ENCODE results near the gene TEX35.

TEX35 gene

GRCh38 chr1:178500091-178500770, 12.7 kb upstream of the TEX35 start:
- no CpG with 5 or more reads among the region's 11 CpGs for WGBS, 2 donors (ENCODE audit: extremely low coverage in 2 of 2, insufficient read length in 2 of 2, insufficient replicate concordance in 1 of 2)
- no peak overlapping the region for H3K23ac ChIP-seq (ENCODE audit: low read depth, low read length, poor library complexity)
- peaks cover 0 to 3% of the 10 kb centered on the region in 2 donors for H3K4me1 ChIP-seq (ENCODE audit: control insufficient read depth in 2 of 2, insufficient read depth in 1 of 2, low read depth in 1 of 2, low read length in 2 of 2)
- no peak overlapping the region for H3K9ac ChIP-seq (ENCODE audit: low read depth, low read length, poor library complexity)
- H4K8ac ChIP-seq (ENCODE audit: low read depth, low read length), result no peak overlapping the region
- no peak overlapping the region for H3K18ac ChIP-seq (ENCODE audit: low read length)
- peak overlapping the region; percentile 35 for H2AFZ ChIP-seq (ENCODE audit: low read length)
- no peak overlapping the region for H2BK5ac ChIP-seq (ENCODE audit: low read length)
- no peaks in the 10 kb centered on the region for H3K27me3 ChIP-seq (ENCODE audit: control insufficient read depth in 3 of 3, insufficient read depth in 3 of 3, low read depth in 1 of 3, low read length in 3 of 3)
- no peaks in the 10 kb centered on the region for H3K9me3 ChIP-seq (replicated peaks in 1 of 2; ENCODE audit: control insufficient read depth in 2 of 2, insufficient read depth in 1 of 2, low read depth in 1 of 2, low read length in 2 of 2)
- H3K27ac ChIP-seq (replicated peaks; ENCODE audit: low read length), result no peak overlapping the region
- H3K4me3 ChIP-seq (ENCODE audit: low read length in 2 of 2), result no peak overlapping the region
- H3K79me1 ChIP-seq (ENCODE audit: low read depth, low read length), result no peaks in the 10 kb centered on the region
- no peak for DNase-seq (ENCODE audit: low spot score)
- H3K36me3 ChIP-seq (replicated peaks in 1 of 2; ENCODE audit: control insufficient read depth in 2 of 2, insufficient read depth in 2 of 2, low read length in 2 of 2), result no peaks in the 10 kb centered on the region
- no peak overlapping the region for H3K4ac ChIP-seq (ENCODE audit: low read length)
- no peak overlapping the region for H3K4me2 ChIP-seq (ENCODE audit: insufficient read depth, low read length, poor library complexity, severe bottlenecking)
- no peak overlapping the region for H2BK12ac ChIP-seq (ENCODE audit: low read length)
- H2BK15ac ChIP-seq (ENCODE audit: low read length), result no peak overlapping the region
- no peak overlapping the region for H3K14ac ChIP-seq (ENCODE audit: low read length)
- no peak overlapping the region for H2AK5ac ChIP-seq (ENCODE audit: low read depth, low read length)
- no peak overlapping the region for H2BK120ac ChIP-seq (ENCODE audit: low read depth, low read length)
- H4K91ac ChIP-seq (ENCODE audit: low read depth, low read length, poor library complexity), result no peak overlapping the region

GRCh38 chr1:178500936-178501554, 11.9 kb upstream of the TEX35 start:
- WGBS, 2 donors (ENCODE audit: extremely low coverage in 2 of 2, insufficient read length in 2 of 2, insufficient replicate concordance in 1 of 2), result no CpG with 5 or more reads among the region's 10 CpGs
- Histone ChIP-seq H3K27me3 (ENCODE audit: control insufficient read depth in 3 of 3, insufficient read depth in 3 of 3, low read depth in 1 of 3, low read length in 3 of 3) (no peaks in the 10 kb centered on the region), H3K9ac (ENCODE audit: low read depth, low read length, poor library complexity) (no peak overlapping the region), H2BK5ac (ENCODE audit: low read length) (no peak overlapping the region), H2AK5ac (ENCODE audit: low read depth, low read length) (peak overlapping the region; percentile 65), H3K4me1 (ENCODE audit: control insufficient read depth in 2 of 2, insufficient read depth in 1 of 2, low read depth in 1 of 2, low read length in 2 of 2) (peaks cover 0 to 3% of the 10 kb centered on the region in 2 donors), H3K27ac (replicated peaks; ENCODE audit: low read length) (no peak overlapping the region), H3K23ac (ENCODE audit: low read depth, low read length, poor library complexity) (peak overlapping the region; percentile 62), H3K9me3 (replicated peaks in 1 of 2; ENCODE audit: control insufficient read depth in 2 of 2, insufficient read depth in 1 of 2, low read depth in 1 of 2, low read length in 2 of 2) (no peaks in the 10 kb centered on the region), H3K14ac (ENCODE audit: low read length) (no peak overlapping the region), H4K8ac (ENCODE audit: low read depth, low read length) (no peak overlapping the region), H2BK15ac (ENCODE audit: low read length) (no peak overlapping the region), H3K4me3 (ENCODE audit: low read length in 2 of 2) (no peak overlapping the region), H3K4me2 (ENCODE audit: insufficient read depth, low read length, poor library complexity, severe bottlenecking) (no peak overlapping the region), H3K36me3 (replicated peaks in 1 of 2; ENCODE audit: control insufficient read depth in 2 of 2, insufficient read depth in 2 of 2, low read length in 2 of 2) (no peaks in the 10 kb centered on the region), H4K91ac (ENCODE audit: low read depth, low read length, poor library complexity) (no peak overlapping the region), H3K18ac (ENCODE audit: low read length) (no peak overlapping the region), H3K4ac (ENCODE audit: low read length) (no peak overlapping the region), H2BK120ac (ENCODE audit: low read depth, low read length) (no peak overlapping the region), H2BK12ac (ENCODE audit: low read length) (no peak overlapping the region), H3K79me1 (ENCODE audit: low read depth, low read length) (no peaks in the 10 kb centered on the region), H2AFZ (ENCODE audit: low read length) (no peak overlapping the region)
- DNase-seq (ENCODE audit: low spot score), result no peak

- H3K4me2 ChIP-seq (ENCODE audit: insufficient read depth, low read length, poor library complexity, severe bottlenecking), result no peak overlapping the region
- no peak overlapping the region for H3K9ac ChIP-seq (ENCODE audit: low read depth, low read length, poor library complexity)
- no peaks in the 10 kb centered on the region for H3K27me3 ChIP-seq (ENCODE audit: control insufficient read depth in 3 of 3, insufficient read depth in 3 of 3, low read depth in 1 of 3, low read length in 3 of 3)
- no CpG with 5 or more reads among the region's 5 CpGs for WGBS, 2 donors (ENCODE audit: extremely low coverage in 2 of 2, insufficient read length in 2 of 2, insufficient replicate concordance in 1 of 2)
- H2BK12ac ChIP-seq (ENCODE audit: low read length), result no peak overlapping the region
- H3K4me3 ChIP-seq (ENCODE audit: low read length in 2 of 2), result no peak overlapping the region
- peak; percentile 66 for DNase-seq (ENCODE audit: low spot score)
- no peak overlapping the region for H3K4ac ChIP-seq (ENCODE audit: low read length)
- H3K23ac ChIP-seq (ENCODE audit: low read depth, low read length, poor library complexity), result no peak overlapping the region
- no peak overlapping the region for H2BK5ac ChIP-seq (ENCODE audit: low read length)
- H2AK5ac ChIP-seq (ENCODE audit: low read depth, low read length), result no peak overlapping the region
- H4K91ac ChIP-seq (ENCODE audit: low read depth, low read length, poor library complexity), result no peak overlapping the region
- no peak overlapping the region for H3K18ac ChIP-seq (ENCODE audit: low read length)
- H2BK120ac ChIP-seq (ENCODE audit: low read depth, low read length), result no peak overlapping the region
- H3K4me1 ChIP-seq (ENCODE audit: control insufficient read depth in 2 of 2, insufficient read depth in 1 of 2, low read depth in 1 of 2, low read length in 2 of 2), result peaks cover 0 to 3% of the 10 kb centered on the region in 2 donors
- H3K27ac ChIP-seq (replicated peaks; ENCODE audit: low read length), result no peak overlapping the region
- H3K36me3 ChIP-seq (replicated peaks in 1 of 2; ENCODE audit: control insufficient read depth in 2 of 2, insufficient read depth in 2 of 2, low read length in 2 of 2), result no peaks in the 10 kb centered on the region
- no peak overlapping the region for H2BK15ac ChIP-seq (ENCODE audit: low read length)
- H3K9me3 ChIP-seq (replicated peaks in 1 of 2; ENCODE audit: control insufficient read depth in 2 of 2, insufficient read depth in 1 of 2, low read depth in 1 of 2, low read length in 2 of 2), result no peaks in the 10 kb centered on the region
- H3K79me1 ChIP-seq (ENCODE audit: low read depth, low read length), result no peaks in the 10 kb centered on the region
- no peak overlapping the region for H2AFZ ChIP-seq (ENCODE audit: low read length)
- H4K8ac ChIP-seq (ENCODE audit: low read depth, low read length), result no peak overlapping the region
- no peak overlapping the region for H3K14ac ChIP-seq (ENCODE audit: low read length)
Observed at GRCh38 chr1:178501705-178502329, 11.1 kb upstream of the TEX35 start.

- H3K4me2 ChIP-seq (ENCODE audit: insufficient read depth, low read length, poor library complexity, severe bottlenecking), result no peak overlapping the region
- no peak overlapping the region for H3K23ac ChIP-seq (ENCODE audit: low read depth, low read length, poor library complexity)
- no peak overlapping the region for H3K4ac ChIP-seq (ENCODE audit: low read length)
- peaks cover 0 to 3% (median 0%) of the 10 kb centered on the region in 3 experiments for H3K27me3 ChIP-seq (ENCODE audit: control insufficient read depth in 3 of 3, insufficient read depth in 3 of 3, low read depth in 1 of 3, low read length in 3 of 3)
- H3K9me3 ChIP-seq (replicated peaks in 1 of 2; ENCODE audit: control insufficient read depth in 2 of 2, insufficient read depth in 1 of 2, low read depth in 1 of 2, low read length in 2 of 2), result no peaks in the 10 kb centered on the region
- H3K4me3 ChIP-seq (ENCODE audit: low read length in 2 of 2), result no peak overlapping the region
- no peaks in the 10 kb centered on the region for H3K79me1 ChIP-seq (ENCODE audit: low read depth, low read length)
- no peak overlapping the region for H2BK15ac ChIP-seq (ENCODE audit: low read length)
- no peak for DNase-seq (ENCODE audit: low spot score)
- H3K9ac ChIP-seq (ENCODE audit: low read depth, low read length, poor library complexity), result no peak overlapping the region
- no peak overlapping the region for H2BK5ac ChIP-seq (ENCODE audit: low read length)
- H2AK5ac ChIP-seq (ENCODE audit: low read depth, low read length), result no peak overlapping the region
- H2AFZ ChIP-seq (ENCODE audit: low read length), result no peak overlapping the region
- no peak overlapping the region for H2BK120ac ChIP-seq (ENCODE audit: low read depth, low read length)
- H3K4me1 ChIP-seq (ENCODE audit: control insufficient read depth in 2 of 2, insufficient read depth in 1 of 2, low read depth in 1 of 2, low read length in 2 of 2), result peaks cover 0 to 3% of the 10 kb centered on the region in 2 donors
- H2BK12ac ChIP-seq (ENCODE audit: low read length), result no peak overlapping the region
- H3K27ac ChIP-seq (replicated peaks; ENCODE audit: low read length), result no peak overlapping the region
- no peak overlapping the region for H3K18ac ChIP-seq (ENCODE audit: low read length)
- H3K36me3 ChIP-seq (replicated peaks in 1 of 2; ENCODE audit: control insufficient read depth in 2 of 2, insufficient read depth in 2 of 2, low read length in 2 of 2), result no peaks in the 10 kb centered on the region
- H4K91ac ChIP-seq (ENCODE audit: low read depth, low read length, poor library complexity), result no peak overlapping the region
- H3K14ac ChIP-seq (ENCODE audit: low read length), result no peak overlapping the region
- no peak overlapping the region for H4K8ac ChIP-seq (ENCODE audit: low read depth, low read length)
- no CpG with 5 or more reads among the region's 3 CpGs for WGBS, 2 donors (ENCODE audit: extremely low coverage in 2 of 2, insufficient read length in 2 of 2, insufficient replicate concordance in 1 of 2)
Observed at GRCh38 chr1:178502330-178502714, 10.6 kb upstream of the TEX35 start.

Measured in neuronal stem cell (in vitro differentiated cells).